CD4-positive, alpha-beta T cell treated with Interferon alpha-2 for 1 hour (primary cell): ENCODE measurements around the gene NINJ2.

Experiments used
- DNase-seq, 2 donors: peaks; one replicate each; pipeline ENCODE4 v3.0.0-alpha.2; 2020 to 2022

NINJ2 gene

DNA sequence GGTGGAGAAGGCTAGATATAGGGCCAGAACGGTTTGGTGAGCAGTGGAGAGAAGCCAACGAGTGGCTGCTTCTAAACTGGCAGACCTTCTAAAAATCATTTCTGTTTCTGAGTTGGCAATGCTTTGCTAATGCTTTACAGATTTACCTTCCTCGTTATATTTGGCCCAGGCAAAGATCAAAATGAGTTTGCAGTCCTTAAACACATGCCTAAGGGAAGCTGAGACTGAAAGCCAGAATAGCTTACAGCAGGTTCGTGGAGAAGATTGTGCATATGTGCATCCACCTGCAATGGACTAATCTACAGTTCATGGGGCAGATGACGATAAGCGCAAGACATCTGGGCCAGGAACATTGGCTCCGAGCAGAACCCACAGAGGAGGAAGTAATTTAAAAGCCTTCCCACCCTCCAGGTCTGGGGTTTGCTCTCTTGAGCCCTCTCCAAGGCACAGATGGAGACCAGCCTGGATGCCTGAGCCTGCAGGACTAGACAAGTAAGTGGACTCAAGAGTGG, 99.4 kb downstream of the NINJ2 start:
- peak in 1 of 2 donors; percentile 14 for DNase-seq

DNA sequence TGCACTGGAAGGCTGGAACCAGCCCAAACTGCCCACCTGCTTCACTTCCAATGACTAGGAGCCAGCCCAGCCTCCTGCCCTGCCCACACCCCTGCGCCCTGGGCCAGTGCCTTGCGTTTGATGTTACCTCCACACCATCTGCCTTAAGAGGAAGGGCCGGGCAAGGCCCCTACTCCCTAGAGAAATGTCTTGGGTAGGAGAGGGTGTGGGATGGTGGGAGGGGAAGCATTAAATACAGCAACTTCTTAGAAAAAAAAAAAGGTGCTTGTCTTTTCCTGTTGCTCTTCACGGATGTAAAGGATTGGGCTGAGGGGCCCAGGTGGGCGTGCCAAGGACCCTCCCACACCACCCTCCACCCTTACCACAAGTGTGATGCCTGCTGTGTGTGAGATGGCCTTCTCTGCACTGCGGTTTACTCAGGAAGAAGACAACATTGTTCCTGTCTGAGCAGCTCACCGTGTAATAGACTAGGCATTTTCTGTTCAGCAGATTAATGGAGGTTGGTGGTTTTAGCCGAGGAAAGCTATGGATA, 99.9 kb downstream of the NINJ2 start:
- peak; percentile 47 to 77 for DNase-seq

DNA sequence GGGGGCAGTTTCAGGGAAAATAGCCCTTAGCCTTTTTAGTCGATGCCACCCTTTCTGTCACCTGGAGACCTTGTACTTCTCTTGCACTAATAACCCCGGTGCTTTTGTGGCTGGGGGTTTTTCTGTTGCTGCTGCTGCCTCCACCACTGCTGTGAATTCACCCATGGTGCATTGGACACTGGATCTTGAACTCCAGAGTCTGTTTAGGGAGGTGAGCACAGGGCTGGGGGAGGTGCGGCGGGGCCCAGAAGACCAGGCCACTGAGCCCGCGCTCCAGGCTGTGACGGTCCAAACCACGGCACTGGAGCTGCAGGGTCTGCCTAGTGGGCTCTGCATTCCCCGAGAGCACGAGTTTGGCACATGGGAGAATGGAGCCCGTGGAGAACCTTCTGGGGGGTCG, 100.6 kb downstream of the NINJ2 start:
- no peak for DNase-seq

DNA sequence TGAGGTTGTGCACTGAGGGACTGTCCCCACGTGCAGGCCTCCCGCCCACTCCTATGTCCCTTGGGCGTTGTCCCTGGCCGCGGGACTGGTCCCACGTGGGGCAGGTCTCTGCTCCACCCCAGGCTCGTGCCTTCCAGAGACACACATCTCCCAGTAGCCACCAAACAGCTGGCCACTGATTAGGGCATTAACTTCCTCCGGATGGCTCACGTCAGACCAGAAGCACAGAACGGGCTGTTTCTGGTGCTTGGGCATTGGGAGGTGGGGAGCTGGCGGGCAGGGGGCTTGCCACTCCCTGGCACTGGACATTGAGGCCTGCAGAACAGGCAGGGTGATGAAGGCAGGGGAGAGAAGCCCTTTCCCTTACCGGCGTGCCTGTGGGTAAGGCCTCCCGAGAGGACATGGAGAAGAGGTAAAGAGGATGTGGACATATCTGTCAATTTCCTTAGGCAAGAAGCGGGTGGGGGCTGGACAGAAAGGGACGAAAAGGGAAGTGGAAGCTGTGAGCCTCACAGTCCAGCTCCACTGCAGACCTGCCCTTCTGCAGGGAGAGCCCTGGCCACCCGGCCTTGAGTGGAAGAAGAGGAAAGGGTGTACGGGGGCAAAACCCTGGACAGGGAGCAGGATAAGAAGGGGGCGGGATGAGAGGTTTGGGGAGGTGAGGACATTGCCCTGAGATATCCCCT, 101.2 kb downstream of the NINJ2 start:
- peak in 1 of 2 donors; percentile 36 for DNase-seq

DNA sequence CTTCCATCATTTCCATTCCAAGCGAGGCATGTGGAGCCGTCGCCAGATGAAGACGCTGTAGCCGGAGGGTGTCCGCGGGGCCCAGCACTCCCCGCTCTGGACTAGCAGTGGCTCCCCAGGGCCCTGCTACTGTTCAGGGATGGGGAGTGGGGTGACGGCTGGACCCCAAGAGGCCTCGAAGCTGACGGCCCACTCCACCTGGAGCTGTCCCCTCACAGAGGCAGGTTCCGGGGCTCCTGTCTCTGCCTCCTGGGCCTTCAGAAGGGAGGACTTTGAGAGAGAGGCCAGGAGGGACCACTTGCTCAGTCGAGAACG, 101.9 kb downstream of the NINJ2 start:
- no peak for DNase-seq

DNA sequence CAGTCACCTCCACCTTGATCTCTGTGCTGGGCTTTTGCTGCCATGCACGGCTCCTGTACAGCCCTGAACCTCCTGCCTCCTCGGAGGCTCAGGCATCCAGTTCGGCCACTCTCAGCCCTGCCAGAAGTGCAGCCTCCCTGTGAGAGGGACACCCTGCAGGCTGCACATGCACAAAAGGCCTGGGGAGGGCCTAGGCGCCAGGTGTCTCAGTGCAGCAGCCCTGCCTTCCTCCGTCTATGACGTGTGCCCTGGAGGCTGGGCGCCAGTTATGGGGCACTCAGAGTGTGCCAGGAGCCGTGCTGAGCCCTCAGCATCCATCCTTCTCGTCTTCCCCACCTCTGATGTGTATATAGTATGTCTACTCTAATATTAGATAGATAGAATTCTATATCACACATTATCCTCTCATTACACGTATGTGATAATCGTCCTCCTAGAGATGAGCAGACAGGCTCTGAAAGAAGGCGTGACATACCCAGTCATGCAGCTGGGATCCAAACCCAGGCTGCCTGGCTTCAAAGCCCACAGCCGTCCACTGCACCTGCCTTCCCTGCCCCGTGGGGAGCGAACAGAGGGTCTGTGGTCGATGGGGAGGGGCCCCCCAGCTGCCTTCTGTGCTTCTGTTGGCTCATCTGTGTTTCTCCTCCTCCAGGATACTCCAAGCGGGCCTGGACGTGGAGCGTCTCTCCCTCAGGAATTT, 102.4 kb downstream of the NINJ2 start:
- no peak for DNase-seq

DNA sequence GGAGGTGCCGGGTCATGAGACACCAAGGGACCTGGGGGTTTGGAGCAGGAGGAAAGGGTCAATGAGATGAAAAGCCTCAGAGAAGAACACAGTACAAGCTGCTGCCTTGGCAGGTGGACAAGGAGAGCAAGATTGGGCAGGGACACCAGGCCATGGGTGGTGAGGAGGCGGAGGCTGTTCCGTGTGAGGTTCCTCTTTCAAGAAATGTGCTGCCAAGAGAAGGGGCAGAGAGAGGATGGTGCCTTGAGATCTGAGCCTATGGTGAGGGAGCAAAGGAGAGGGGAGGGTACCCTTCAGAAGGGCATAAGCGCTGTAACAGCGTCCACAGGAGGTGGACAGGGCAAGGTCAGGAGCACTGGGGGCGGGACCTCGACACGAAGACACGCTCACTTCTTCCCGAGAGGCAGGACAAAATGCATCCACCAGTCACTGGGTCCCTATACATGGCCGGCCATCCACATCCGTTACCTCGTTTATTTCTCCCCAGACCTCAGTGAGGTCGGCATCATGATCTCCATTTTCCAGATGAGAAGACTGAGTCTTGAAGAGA, 103.3 kb downstream of the NINJ2 start:
- no peak for DNase-seq

DNA sequence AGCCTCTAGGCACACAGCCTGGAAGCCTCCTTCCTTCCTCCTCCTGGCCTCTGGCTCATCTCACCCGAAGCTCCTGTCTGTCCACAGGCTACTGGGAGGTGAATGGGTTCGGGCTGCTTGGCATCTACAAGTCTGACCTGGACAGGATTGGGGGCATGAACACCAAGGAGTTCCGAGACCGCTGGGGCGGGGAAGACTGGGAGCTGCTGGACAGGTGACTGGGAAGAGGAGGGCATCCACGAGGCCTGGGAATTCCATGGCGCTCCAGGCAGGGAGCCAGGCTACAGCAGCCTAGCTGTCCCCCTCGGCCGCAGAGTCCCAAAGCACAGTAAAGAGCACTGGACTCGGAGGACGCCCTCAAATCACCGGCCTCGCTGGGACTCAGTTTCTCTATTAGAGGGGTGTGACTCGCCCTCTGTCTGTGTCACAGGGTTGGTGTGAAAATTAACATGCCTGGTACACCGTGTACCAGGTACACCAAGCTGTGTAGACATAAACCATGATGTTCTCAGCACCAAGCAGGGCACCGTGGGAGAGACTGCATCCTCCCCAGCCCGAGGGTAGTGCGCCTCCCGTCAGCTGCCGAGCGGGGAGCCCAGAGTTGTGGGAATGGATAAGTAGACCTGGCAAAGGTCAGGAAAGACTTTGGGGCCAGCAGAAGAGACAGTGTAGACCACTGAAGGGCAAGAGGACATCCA, 103.9 kb downstream of the NINJ2 start:
- no peak for DNase-seq

DNA sequence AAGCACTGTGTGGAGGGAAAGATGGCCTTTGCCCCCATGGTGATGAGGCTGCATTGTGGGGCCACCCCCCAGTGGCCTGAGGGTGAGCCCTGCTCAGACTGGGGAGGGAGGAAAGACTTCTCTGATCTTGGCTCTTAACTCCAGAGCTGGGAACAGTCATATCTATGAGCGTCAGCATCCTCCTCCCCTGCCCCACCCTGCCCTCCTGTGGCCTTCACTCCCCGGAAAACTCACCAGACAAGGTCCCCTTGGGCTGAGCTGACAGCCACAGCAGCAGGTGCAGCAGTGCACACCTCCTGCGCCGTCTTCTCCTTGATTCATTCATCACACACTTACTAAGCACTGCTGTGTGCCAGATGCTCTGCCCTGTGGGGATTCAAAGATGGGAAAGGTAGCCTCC, 104.7 kb downstream of the NINJ2 start:
- no peak for DNase-seq

DNA sequence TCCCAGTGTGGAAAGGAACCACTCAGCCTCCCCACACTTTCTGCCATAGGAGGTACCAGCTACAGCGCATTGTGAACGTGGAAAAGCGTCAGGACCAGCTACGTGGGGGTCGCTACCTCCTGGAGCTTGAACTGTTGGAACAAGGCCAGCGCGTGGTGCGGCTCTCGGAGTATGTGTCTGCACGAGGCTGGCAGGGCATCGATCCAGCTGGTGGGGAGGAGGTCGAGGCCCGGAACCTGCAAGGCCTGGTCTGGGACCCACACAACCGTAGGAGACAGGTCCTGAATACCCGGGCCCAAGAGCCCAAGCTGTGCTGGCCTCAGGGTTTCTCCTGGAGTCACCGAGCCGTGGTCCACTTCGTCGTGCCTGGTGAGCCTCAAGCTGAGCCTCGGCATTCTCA, 106.7 kb downstream of the NINJ2 start:
- no peak for DNase-seq

DNA sequence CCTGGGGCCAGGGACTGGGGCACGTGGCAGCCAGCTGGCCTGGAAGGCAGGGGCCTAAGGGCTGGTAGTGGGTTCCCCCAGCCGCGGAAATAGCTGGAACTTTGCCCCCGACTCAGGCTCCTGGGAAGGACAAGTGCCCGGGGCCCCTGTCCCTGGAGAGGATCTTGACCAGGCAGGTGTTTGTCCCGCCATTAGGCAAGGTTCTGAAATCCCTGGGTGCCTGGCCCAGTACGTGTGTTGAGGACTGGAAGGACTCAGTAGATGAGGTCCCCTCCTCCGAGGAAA, 109.3 kb downstream of the NINJ2 start:
- DNase-seq: no peak

DNA sequence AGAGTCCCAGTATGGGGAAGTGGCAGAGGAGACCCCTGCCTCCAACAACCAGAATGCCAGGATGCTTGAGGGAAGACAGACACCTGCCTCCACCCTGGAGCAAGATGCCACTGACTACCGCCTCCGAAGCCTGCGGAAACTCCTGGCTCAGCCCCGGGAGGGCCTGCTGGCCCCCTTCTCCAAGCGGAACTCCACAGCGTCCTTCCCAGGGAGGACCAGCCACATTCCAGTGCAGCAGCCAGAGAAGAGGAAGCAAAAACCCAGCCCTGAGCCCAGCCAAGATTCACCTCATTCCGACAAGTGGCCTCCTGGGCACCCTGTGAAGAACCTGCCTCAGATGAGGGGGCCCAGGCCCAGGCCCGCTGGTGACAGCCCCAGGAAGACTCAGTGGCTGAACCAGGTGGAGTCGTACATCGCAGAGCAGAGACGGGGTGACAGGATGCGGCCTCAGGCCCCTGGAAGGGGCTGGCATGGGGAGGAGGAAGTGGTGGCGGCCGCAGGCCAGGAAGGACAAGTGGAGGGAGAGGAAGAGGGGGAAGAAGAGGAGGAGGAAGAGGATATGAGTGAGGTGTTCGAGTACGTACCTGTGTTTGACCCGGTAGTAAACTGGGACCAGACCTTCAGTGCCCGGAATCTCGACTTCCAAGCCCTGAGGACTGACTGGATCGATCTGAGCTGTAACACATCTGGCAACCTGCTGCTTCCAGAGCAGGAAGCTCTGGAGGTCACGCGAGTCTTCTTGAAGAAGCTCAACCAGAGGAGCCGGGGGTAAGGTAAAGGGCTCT, 109.8 kb downstream of the NINJ2 start:
- DNase-seq: peak in 1 of 2 donors; percentile 23

DNA sequence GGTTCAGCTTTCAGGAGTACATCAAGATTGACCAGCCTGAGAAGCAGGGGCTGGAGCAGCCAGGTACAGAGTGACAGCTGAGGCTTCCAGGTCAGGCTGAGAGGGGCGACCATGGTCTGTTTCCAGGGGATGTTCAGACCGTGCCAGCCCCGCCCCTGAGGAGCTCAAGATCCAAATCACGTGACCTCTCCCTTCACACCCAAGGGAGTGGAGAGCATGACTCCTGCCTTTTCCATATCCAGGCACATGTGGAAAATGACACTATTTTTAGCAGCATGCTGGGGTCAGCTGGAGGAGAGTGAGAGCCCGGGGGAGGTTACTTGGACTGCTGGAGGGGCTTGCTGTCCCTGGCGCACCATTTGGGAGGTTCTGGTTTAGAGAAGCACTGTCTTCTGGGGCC, 110.8 kb downstream of the NINJ2 start:
- no peak for DNase-seq

DNA sequence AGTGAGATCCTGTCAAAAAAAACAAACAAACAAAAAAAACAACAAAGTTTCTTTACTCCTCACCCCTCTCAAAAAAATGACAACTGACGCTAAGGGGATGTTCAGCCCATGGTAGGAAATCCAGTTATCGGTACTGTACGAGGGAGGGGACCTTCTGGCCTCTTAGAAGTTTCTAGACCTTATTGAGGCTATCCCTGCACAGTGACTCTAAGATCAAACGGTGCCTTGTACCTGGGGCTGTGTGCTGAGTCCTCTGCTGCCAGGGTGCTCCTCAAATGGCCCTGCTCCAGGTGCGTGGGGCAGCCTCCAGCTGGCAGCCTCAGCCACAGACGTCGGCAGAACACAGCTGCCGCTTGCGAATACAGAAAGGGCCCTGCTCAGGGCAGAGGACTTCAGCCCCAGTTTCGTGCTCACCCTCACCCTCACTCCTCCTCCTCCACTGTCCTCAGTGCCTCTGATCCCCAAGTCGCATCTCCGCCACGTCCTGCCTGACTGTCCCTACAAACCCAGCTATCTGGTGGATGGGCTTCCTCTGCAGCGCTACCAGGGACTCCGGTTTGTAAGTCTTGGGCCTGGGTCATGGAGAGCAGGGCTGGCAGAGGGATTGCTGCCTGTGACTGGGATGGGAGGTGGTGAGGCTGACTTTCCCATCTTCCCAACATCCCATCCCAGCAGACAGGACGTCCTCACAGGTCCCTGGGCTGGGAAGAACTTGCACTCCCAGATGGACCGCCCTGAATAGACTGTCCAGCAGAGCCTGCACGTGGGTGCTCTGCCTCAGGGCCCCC, 112.6 kb downstream of the NINJ2 start:
- no peak for DNase-seq

DNA sequence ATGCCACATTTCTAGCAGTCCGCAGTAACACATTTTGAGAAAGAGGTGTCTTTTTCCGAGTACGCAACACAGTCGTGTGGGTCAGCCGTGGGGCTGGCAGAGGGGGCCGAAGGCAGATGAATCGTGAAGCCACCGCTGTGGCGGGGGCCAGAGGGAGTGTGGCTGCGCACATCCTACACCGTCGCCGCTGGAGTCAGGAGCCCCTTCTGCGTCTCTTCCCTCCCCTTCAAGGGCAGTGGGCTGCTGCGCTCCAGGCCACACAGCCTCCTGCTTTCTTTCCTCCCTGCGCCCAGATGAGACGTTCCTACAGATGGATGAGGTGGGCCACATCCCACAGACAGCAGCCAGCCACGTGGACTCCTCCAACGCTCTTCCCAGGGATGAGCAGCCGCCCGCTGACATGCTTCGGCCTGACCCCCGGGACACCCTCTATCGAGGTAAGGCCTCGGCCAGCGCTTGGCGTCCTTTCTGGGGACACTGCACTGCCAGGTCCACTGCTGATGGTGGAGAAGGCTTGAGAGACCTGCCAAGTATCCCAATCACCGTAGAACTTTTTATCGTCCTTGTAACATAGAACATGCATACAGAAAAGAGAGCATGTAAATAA, 113.7 kb downstream of the NINJ2 start:
- no peak for DNase-seq

DNA sequence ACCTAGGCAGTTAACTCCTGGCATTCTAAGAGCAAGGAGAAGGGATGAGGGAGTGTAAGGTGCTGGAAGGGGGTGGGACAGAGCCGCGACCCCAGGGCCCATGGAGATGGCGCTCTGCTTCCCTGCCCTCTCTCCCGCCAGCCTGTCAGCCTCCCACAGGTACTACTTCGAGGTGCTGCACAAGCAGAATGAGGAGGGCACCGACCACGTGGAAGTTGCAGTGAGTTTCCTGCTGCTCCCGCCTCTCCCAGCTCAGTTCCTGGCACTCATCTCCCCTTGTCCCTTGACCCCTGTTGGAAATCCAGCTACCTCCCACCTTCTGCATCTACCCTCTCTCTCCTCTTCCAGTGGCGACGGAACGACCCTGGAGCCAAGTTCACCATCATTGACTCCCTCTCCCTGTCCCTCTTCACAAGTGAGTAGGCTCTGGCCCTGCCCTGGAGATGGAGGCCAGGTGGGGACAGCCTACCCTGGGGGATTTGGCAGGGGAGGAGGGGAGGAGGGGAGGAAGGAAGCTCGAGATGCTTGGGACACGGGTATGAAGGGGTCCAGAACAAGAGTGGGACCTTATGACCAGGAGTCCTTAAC, 115.3 kb downstream of the NINJ2 start:
- no peak for DNase-seq

DNA sequence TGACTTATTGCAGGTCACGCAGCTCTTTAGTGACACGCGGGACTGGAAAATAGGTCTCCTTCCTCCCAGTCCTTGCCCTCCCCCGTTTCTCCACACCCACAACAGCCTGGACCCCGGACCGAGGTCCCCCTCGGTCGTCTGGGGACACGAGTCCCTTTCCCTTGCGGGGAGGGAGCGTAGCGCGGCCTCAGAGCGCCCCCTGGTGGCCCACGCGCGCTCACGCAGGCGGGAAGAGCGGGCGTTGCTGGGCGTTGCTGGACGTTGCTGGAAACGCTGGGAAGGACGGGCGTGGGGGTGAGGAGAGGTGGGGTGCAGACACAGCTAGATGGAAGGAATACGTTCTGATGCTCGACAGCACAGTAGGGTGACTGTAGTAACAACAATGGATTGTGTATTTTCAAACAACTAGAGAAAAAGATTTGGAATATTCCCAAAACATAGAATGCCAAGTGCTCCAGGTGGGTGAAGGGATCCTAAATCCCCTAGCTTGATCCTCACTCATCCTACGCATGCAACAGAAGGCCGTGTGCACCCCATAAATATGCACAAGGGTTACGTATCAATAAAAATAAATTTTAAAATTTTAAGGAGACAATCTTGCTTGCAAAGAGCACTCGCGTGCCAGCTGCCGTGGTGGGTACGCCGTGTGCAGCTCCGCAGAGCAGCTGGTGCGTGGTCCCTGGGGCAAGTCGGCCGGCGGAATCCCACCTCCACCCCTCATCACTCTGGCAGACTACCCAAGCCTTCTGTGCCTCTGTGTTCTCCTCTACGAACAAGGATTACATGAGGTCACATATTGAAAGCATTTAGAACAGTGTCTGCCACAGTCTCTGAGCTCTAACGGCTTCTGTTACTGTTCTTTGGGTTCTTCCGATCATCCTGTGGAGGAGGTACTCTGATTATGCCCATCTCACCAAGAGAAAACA, 116.1 kb downstream of the NINJ2 start:
- peak; percentile 50 to 73 for DNase-seq

DNA sequence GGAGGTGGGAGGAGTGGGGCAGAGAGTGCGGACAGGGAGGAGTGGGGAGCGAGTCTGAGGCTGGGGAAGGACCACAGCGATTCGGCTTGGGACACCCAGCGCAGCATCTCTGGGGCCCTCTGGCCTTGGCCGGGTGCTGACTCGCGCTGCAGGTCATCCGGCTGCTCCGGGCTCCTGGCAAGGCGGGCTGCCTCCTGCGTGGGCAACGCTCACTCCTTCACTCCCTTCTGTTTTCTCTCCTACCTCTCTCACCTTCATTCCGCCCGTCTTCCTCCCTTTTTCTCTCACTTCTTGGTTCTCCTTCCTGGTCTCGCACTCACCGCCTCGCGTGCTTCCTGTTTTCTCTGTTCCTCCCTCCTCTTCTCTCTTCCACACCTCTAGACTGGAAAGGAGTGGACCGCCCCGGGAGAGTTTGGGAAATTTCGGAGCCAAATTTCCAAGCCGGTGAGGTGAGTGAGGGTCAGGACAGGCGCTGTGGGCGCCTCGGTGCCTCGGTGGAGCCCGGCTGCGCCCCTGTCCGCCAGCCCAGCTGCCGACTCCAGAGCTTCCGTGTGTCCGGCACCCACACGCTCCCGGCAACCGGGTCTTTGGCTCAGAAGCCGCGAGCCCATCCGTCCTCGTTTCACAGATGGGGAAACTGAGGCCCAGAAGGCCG, 116.9 kb downstream of the NINJ2 start:
- no peak for DNase-seq

DNA sequence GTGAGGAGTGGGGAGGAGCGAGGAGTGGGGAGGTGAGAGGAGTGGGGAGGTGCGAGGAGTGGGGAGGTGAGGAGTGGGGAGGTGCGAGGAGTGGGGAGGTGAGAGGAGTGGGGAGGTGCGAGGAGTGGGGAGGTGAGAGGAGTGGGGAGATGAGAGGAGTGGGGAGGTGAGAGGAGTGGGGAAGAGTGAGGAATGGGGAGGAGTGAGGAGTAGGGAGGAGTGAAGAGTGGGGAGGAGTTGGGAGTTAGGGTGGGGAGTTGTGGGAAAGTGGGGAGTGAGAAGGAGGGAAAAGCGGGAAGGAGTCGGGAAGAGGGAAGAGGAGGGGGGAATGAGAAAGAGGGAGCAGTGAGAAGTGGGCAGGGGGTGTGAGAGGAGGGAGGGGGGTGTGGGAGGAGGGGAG, 117.4 kb downstream of the NINJ2 start:
- no peak for DNase-seq
